Right ventricle myocardium inferior (tissue), 1 donor: ENCODE measurements around the gene DPP4. TPM values are rescaled to one million over a fixed set of nuclear protein-coding genes. Genes with fewer than 3 reads are reported as not detected.
"Not testable (repeated sequence)": the region's sequence is repeated elsewhere in the genome, so short reads cannot be mapped to it uniquely, and the experiment has no call there.

ENCODE experiments used
- ATAC-seq: fragments of 200-7000 bp; cut with Tn5 transposase; one replicate; pipeline ENCODE4 v1.9.1; 2020; ENCODE audit warnings: mild to moderate bottlenecking, moderate library complexity
- DNase-seq: peaks from one replicate; pipeline ENCODE4 v3.0.0; 2021; ENCODE audit errors: missing footprints
- intact Hi-C: fragments of 100-400 bp; cut with DNase I; formaldehyde crosslinking; loops from one replicate; pipeline ENCODE4 v1.11.0; 2022
- total RNA-seq: library from RNA; stranded (reverse); fragmentation: NEBNext Ultra II Directional; extraction: Animal tissue kit (Norgen Biotek cat#: 25700); gene quantifications from one replicate; pipeline ENCODE4 v1.2.1, GENCODE V29; 2021
- donor health status: DM: no; HTN: yes; CAD: no; lungs with severe emphysema.

The DPP4 gene
- total RNA-seq, 1 donor from 2014 or later = 5.4 TPM

DNA sequence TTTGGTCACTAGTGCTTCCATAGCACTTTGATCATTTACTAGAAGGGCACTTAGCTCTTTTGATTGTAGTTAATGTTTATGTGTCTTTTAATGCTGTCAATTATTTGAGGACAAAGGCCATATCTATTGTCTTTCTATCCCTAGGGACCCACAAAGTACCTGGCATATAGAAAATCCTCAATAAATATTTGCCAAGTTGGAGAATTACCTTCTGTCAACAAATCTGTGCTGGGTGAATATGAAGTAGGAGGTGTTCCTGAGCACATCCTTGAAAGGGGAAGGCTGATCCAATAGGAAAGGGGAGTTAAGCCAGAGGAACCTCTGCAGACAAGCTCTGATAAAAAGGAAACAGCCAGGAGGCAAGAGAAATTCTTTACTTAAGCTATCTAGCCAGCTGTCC, 8.2 kb downstream of the DPP4 start:
- no peak for DNase-seq
- intact Hi-C loops = no loop called here
- no peak for ATAC-seq

GRCh38 chr2:162063899-162064298, 10.1 kb downstream of the DPP4 start:
- no peak for DNase-seq
- ATAC-seq = no peak
- intact Hi-C loops = no loop called here

DNA sequence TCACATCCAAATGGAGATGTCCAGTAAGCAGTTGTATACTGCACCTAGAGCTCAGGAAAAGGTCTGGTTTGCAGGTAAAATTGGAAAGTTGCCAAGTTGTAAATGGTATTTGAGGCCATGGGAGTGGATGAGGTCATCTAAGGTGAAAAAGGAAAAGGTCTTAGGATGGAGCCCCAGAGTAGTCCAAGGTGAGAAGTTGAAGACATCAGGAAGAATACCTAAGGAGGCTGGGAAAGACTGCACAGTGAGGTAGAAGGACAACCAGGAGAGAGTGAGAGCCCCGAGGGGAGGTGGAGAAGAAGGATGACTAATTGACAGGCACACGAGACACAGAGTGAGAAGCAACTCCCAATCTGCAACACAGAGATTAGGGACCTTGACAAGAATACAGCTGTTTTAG, 10.7 kb downstream of the DPP4 start:
- no peak for ATAC-seq
- intact Hi-C loops = no loop called here
- DNase-seq = no peak

- ATAC-seq (no peak), DNase-seq (no peak)
- intact Hi-C loops = no loop called here
These were observed 11.5 kb downstream of the DPP4 start for GRCh38 chr2:162062559-162062958.

- intact Hi-C loops = no loop called here
- DNase-seq (no peak), ATAC-seq (no peak)
These were observed 13.0 kb downstream of the DPP4 start for GRCh38 chr2:162061021-162061420.

GRCh38 chr2:162060532-162060931, 13.5 kb downstream of the DPP4 start:
- no peak for ATAC-seq
- DNase-seq = no peak
- intact Hi-C loops = no loop called here

DNA sequence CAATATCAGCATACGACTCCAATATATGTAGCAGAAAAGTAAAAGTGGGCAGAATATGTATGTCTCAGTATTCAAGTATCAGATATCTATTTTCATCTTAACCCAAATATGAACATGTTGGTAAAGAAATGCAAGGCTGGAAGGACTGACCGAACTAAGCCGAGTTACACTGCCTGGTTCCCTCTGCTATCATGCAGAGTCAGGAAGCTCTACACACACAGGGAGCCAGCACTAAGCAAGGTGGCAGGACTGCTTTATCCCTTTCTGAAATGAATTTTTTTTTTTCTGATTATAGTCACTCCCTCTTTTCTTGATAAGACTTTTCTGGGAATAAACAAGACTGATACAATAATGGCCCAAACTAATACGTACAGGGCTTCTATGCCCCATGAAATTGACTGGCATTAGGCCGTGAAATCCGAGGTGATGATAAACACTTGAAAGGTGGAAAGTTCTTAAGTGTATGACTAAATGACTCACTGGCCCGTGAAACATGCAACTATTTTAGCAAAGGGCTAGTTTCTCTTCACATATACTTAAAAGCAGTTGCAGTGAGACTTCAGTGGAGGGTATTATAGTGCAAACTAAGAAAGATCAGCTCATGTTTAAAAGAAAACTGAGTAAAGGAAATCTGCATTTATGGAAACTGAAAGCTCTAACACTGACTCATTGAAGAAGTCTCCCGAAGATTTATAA, 14.9 kb downstream of the DPP4 start:
- DNase-seq = no peak
- intact Hi-C loops = no loop called here
- no peak for ATAC-seq

GRCh38 chr2:162057426-162057825, 16.6 kb downstream of the DPP4 start:
- no peak for DNase-seq
- intact Hi-C loops = no loop called here
- ATAC-seq = no peak

DNA sequence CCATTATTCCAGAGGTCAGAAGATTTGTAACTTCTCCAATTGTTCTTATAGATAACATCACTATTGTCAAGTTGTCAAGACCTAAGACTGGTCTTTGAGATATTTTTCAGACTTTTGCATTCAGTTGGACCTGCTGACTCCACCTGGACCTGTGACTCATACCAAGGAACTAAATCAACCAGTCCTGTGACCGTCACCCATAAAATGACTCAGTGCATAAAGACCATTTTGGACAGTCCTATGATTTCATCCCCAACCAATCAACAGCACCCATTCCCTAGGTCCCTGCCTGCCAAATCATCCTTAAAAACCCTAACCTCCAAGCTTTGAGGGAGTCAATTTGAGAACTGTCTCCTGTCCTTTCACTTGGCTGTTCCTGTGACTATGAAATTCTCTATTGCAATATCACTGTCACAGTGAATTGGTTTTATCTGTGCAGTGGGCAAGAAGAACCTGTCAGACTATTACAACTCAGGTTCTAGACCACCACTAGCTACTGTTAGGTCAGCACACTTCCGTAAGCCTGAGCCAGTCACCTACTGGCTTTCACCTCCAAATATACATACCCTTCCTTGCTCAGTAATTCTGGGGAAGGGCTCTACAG, 17.1 kb downstream of the DPP4 start:
- intact Hi-C loops = no loop called here
- DNase-seq = no peak
- ATAC-seq = no peak

DNA sequence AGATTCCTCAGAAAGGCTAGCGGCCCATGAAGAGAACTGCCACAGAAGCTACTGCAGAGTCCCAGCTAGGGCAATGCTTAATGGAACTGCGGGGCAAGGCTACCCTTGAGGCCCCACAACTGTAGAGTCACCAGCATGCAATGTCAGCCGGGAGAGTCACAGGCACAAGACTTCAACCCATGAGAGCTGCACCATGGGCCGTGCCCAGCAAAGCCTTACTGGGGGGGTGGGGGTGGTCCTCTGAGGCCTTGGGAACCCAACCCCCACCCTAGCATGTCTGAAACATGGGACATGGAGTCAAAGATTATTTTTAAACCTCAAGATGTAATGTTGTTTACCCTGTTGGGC, 20.2 kb downstream of the DPP4 start:
- DNase-seq (no peak), ATAC-seq (no peak)
- intact Hi-C loops = no loop called here

DNA sequence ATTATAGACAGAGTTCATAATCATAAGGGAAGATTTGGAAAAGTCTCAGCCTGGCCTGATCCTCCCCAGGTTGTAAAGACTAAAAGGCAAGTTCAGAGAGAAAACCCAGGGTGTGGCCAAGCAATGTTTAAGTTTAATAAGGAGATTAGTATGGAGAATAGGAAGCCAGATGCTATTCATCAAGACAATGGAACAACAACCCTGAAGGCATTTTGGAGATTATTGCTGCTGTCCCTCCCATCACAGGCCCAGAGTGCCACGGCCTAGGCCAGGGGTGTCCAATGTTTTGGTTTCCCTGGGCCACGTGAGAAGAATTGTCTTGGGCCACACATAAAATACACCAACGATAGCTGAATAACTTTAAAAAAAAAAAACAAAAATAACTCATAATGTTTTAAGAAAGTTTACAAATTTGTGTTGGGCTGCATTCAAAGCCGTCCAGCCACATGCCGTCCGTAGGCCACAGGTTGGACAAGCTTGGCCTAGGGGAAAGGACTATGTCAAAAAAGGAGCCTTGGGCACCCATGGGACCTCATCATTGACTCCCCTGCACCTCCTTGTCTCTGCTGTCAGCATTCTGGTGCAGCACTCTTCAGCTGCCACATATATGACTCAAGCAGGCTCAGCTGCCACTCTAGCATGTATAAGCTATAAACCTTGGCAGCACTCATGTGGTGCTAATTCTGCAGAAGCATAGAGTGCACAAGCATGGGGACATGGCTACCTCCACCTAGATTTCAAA, 20.8 kb downstream of the DPP4 start:
- ATAC-seq = no peak
- intact Hi-C loops = no loop called here
- peak; percentile 40 for DNase-seq

GRCh38 chr2:162050513-162050961, 23.5 kb downstream of the DPP4 start:
- peak; percentile 59 for ATAC-seq
- intact Hi-C loops = no loop called here

DNA sequence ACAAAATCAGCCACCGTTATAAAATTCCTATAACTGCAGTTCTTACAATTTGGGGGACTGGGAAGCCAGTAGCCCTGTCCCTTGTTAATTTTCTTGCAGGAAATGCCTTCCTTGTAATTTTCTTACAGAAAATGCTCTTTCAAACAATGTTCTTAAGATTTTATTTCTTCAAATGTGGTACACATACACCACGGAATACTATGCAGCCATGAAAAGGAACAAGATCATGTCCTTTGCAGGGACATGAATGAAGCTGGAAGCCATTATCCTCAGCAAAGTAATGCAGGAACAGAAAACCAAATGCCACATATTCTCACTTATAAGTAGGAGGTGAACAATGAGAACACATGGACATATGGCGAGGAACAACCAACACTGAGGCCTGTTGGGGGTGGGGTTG, 24.9 kb downstream of the DPP4 start:
- ATAC-seq, intact Hi-C loops: not testable (repeated sequence)

More at GRCh38 chr2:162050513-162050961, 23.5 kb downstream of the DPP4 start:
- no peak for DNase-seq

GRCh38 chr2:162044586-162044985, 29.4 kb downstream of the DPP4 start:
- intact Hi-C loops = no loop called here
- ATAC-seq = no peak

More for the DNA sequence above, 24.9 kb downstream of the DPP4 start:
- DNase-seq = not testable (repeated sequence)

GRCh38 chr2:162043132-162043531, 30.9 kb downstream of the DPP4 start:
- ATAC-seq (no peak), DNase-seq (no peak)
- intact Hi-C loops = no loop called here

More at GRCh38 chr2:162044586-162044985, 29.4 kb downstream of the DPP4 start:
- no peak for DNase-seq

- DNase-seq (no peak), ATAC-seq (no peak)
- intact Hi-C loops = no loop called here
These were observed 32.5 kb downstream of the DPP4 start for GRCh38 chr2:162041485-162041884.

DNA sequence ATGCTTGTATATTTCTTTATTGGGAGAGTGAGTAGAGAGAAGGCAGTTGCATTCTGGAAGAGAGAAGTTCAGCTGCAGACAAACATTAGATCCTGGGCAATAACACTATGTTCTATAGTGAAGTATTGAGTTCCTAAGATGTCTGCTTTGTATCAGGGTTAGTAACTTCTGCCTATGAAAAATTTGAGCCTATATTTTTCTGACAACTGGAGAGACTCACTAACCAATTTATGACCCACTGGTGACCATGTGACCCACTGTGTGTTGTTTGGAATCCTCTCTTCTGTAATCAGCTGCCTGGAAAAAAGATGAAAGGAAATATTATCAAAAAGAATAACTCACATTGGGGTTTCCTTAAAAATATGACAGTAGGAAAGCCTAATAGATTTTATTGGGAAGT, 35.3 kb downstream of the DPP4 start:
- intact Hi-C loops = loop anchor here (5.0 kb wide), 1 partner anchor 34 kb away; the partner anchor contains the start of gene DPP4
- ATAC-seq (no peak), DNase-seq (no peak)

DNA sequence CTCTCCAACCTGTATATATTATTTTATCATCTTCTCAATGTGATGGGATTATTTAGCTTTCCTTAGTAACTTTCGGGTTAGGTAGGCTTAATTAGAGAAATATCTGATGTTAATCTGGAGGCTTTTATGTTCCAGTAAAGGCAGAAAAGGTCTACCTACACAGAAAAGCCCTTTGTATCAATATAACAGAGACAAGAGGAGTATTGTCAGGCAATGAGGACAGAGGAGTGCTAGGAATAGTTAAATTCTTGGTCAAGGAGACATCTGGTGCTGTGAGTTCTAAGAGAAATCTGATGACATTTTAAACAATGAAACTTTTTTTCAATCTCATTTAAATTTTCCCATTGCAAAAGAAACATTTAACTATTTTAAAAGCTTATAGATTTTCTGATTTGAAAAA, 36.1 kb downstream of the DPP4 start:
- ATAC-seq = no peak
- intact Hi-C loops = loop anchor here (5.0 kb wide), 1 partner anchor 34 kb away; the partner anchor contains the start of gene DPP4
- no peak for DNase-seq

DNA sequence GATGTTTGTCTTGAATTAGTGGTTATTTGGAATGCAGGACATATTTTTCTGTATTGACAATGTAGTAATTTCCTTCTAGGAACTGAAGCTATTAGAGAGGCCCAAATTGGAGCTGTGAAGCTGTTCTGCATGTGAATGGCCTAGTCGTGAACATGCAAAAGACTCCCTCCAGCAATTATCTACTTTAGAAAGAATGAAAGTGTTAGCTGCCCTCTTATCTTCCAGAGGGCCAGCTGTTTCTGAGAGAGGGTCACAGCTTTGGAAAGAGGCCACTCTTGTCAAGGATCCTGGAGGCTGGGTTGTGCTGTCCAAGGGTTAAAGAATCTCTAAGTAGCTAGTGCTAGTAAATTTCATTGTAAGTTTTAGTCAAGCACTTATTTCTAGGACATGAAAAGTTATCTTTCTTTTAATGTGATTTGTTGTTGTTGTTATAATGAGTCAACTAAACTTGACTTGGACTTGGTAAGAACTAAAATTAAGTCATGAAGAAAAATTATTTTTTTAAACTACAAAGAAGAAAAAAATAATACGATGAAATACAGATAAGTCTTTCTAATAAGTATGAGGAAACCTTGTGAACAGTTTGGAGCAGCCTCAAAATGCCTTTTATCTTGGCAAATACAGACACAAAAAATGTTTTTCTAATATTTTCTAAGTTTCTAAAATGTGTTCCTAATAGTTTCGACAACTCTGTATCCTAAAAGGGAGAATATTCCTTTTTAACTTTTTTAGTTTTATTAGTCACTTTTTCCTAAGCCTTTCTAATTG, 36.8 kb downstream of the DPP4 start:
- ATAC-seq (peak; percentile 31), DNase-seq (no peak)
- intact Hi-C loops = loop anchor here (5.0 kb wide), 1 partner anchor 35 kb away; the partner anchor contains the start of gene DPP4
